ENCODE results near the gene DCP1B. TPM values are rescaled to one million over a fixed set of nuclear protein-coding genes. Genes with fewer than 3 reads are reported as not detected.

DCP1B gene
- total and polyA plus RNA-seq, 2 experiments from 2014 or later: 27.8 to 27.9 TPM

DNA sequence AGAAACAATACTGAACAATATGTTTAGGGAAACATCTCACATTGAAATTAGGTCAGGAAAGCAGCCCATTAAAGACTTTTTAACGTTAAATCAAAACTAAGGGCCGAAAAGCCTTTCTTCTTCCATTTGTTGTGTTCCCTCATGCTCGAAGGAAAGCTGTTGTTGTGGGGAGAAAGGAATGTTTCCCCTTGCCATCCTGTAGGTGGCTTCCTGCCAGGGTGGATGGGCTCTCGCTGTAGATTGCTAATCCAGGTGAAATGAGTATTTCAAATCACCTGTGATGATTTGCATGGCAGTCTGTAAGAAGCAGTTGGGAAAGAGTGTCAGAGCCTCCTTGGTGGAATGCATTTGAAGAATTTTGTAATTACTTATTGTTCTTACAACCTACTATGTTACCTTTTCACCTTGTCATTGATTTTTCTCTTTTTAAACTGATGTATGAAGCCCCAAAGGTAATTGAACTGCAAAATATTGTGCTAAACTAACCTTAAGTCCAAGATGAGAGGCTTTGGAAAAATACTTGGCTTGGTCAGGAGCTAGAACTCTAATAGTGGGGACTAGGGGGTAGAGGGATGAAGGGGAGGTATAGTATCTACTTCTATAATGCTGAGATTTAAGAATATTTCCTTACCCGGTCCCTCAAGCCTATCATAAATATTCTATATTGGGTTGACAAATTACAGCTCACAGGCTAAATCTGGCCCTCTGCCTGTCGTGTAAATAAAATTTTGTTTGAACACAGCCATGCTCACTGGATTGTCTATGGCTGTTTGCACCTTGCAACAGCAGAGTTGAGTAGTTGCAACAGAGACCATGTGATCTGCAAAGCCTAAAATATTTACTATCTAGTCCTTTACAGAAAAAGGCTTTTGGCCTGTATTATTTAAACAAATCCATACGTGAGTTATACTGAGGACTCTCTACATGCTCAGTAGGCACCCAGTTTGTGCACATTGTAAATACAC is 7.7 kb upstream of the DCP1B start:
- H3K4me1 ChIP-seq (ENCODE audit: low read depth): peaks cover 20% of the 10 kb centered on the region
- no peak overlapping the region for H3K4me3 ChIP-seq
- TF ChIP-seq, protein P1, sequence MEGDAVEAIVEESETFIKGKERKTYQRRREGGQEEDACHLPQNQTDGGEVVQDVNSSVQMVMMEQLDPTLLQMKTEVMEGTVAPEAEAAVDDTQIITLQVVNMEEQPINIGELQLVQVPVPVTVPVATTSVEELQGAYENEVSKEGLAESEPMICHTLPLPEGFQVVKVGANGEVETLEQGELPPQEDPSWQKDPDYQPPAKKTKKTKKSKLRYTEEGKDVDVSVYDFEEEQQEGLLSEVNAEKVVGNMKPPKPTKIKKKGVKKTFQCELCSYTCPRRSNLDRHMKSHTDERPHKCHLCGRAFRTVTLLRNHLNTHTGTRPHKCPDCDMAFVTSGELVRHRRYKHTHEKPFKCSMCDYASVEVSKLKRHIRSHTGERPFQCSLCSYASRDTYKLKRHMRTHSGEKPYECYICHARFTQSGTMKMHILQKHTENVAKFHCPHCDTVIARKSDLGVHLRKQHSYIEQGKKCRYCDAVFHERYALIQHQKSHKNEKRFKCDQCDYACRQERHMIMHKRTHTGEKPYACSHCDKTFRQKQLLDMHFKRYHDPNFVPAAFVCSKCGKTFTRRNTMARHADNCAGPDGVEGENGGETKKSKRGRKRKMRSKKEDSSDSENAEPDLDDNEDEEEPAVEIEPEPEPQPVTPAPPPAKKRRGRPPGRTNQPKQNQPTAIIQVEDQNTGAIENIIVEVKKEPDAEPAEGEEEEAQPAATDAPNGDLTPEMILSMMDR (IDR thresholded peaks at IDR 0.05; ENCODE audit: low read depth, low read length): no peak
- H3K27ac ChIP-seq: no peak overlapping the region
- H3K36me3 ChIP-seq: no peaks in the 10 kb centered on the region
- H3K27me3 ChIP-seq: no peaks in the 10 kb centered on the region
- DNase-seq (ENCODE audit: low read depth in 1 of 2, low spot score in 1 of 2): no peak
- no peaks in the 10 kb centered on the region for H3K9me3 ChIP-seq (ENCODE audit: low read depth)

DNA sequence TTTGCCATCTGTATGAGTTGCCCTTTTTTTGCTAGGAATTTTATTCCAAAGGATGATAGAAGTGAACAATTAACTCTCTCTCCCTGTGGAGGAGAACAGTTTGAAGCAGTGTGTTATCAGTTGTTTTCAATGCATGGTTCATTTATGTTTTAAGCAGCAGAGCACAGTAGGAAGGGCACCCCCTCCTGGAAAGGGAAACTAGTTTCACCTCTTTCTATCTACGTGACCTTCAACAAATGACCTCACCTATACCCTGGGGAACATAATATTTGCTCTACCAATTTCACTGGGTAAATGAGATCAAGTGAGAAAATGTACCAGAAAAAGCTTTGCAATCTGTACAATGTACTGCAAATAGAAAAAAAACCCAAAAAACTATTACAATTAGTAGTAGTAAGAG is 5.4 kb upstream of the DCP1B start:
- H3K9me3 ChIP-seq (ENCODE audit: low read depth): no peaks in the 10 kb centered on the region
- peak in 1 of 2 donors; percentile 19 for DNase-seq (ENCODE audit: low read depth in 1 of 2, low spot score in 1 of 2)
- TF ChIP-seq, protein P1 (IDR thresholded peaks at IDR 0.05; ENCODE audit: low read depth, low read length): no peak

DNA sequence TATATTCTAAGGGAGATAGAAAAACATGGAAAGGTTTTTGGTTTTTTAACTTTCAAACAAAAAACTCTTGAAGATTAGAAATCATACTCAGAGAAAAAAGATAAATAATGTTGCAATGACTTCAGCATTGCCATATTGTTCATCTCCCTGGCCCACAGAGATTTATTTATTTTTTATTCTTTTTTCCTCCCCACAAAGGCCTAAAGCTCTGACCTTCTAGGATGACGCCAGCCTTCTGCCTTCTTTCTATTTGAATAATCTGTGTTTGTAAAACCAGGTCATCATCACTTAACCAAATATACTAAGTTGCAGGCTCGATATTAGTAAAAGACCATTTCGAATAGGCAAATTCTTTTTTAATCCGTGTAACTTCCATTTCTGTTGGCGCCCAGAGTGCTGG is 4.4 kb upstream of the DCP1B start:
- H3K27me3 ChIP-seq: no peaks in the 10 kb centered on the region
- H3K4me3 ChIP-seq: no peak overlapping the region
- no peak overlapping the region for H3K27ac ChIP-seq
- H3K9me3 ChIP-seq (ENCODE audit: low read depth): no peaks in the 10 kb centered on the region
- H3K4me1 ChIP-seq (ENCODE audit: low read depth): peaks cover 11% of the 10 kb centered on the region
- no peak for DNase-seq (ENCODE audit: low read depth in 1 of 2, low spot score in 1 of 2)
- TF ChIP-seq, protein P1 (IDR thresholded peaks at IDR 0.05; ENCODE audit: low read depth, low read length): no peak
- H3K36me3 ChIP-seq: no peaks in the 10 kb centered on the region

More for the DNA sequence above, 5.4 kb upstream of the DCP1B start:
- no peak overlapping the region for H3K27ac ChIP-seq
- peaks cover 20% of the 10 kb centered on the region for H3K4me1 ChIP-seq (ENCODE audit: low read depth)
- H3K36me3 ChIP-seq: no peaks in the 10 kb centered on the region
- H3K4me3 ChIP-seq: no peak overlapping the region
- no peaks in the 10 kb centered on the region for H3K27me3 ChIP-seq

DNA sequence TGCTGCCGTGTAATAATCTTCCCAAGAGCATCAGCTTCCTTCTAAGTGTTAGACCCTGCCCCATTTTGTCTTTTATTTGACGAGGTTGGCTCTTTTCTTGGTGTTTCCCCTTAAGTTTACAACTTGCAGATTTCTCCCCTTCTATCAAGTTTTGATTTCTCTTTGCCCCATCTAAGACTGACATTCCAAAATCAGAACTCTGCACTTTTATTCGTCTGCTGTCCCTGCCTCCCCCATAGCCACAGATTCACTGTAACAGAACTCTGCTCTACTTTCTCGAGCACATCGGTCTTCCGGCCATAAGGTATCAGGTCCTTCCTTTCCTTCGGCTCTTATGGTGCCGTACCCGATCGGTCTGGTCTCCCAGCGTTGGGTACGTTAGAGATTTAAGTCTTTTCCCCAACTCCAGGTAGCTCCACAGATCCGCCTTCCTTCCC is 563 bp downstream of the DCP1B start:
- no peak for DNase-seq (ENCODE audit: low read depth in 1 of 2, low spot score in 1 of 2)
- peak overlapping the region; percentile 84 for H3K4me3 ChIP-seq
- no peaks in the 10 kb centered on the region for H3K27me3 ChIP-seq
- H3K9me3 ChIP-seq (ENCODE audit: low read depth): no peaks in the 10 kb centered on the region
- peaks cover 21% of the 10 kb centered on the region for H3K4me1 ChIP-seq (ENCODE audit: low read depth)
- peak overlapping the region; percentile 96 for H3K27ac ChIP-seq
- TF ChIP-seq, protein P1 (IDR thresholded peaks at IDR 0.05; ENCODE audit: low read depth, low read length): no peak
- no peaks in the 10 kb centered on the region for H3K36me3 ChIP-seq

DNA sequence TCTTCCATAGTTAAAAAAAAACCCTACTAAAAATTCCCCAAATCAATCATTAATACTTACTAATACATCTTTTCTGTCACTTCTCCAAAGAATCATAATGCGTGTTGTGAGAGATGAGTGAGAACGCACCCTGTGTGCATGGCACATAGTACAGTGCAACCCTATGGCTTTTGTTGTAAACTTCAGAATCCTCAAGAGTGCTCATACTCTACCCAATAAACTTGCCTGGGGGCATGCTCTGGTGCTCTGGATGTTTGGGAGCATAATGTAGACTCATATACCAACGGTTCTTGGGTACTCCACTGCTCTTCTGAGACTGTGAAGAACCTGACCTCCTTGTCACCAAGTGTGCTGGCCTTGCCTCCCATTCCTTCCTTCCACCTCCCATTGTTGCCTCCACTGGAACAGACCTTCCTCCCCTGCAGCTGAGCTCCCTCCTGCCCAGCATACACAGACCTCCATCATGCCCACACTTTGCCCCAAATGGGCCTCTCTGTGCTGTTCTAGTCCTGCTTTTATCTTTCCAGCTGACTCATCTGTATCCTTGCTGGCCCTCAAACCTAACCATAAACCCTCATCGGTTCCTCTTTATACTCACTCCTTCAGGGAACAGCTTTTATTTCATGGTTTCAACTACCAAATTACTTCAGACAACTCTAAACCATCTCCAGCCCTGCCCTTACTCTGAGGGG is 8.9 kb downstream of the DCP1B start:
- Histone ChIP-seq H3K27me3 (no peaks in the 10 kb centered on the region), H3K4me1 (ENCODE audit: low read depth) (no peaks in the 10 kb centered on the region), H3K4me3 (no peak overlapping the region), H3K9me3 (ENCODE audit: low read depth) (no peaks in the 10 kb centered on the region), H3K36me3 (peaks cover 21% of the 10 kb centered on the region), H3K27ac (no peak overlapping the region)
- DNase-seq (ENCODE audit: low read depth in 1 of 2, low spot score in 1 of 2): no peak
- TF ChIP-seq, protein P1 (IDR thresholded peaks at IDR 0.05; ENCODE audit: low read depth, low read length): no peak
